KBM-7 (cell line): ENCODE data around the gene VPS35.

Experiments
- DNase-seq: peaks from one replicate; pipeline ENCODE4 v3.0.0-alpha.2; 2015
- in situ Hi-C: fragments of 300-500 bp; cut with MboI; formaldehyde crosslinking; loops from 2 replicates; pipeline ENCODE4 v1.14.3; 2020; ENCODE audit warnings: low sequenced_read_pairs, low pct_unique_long_range_greater_than_20kb, mixed read lengths

VPS35 gene

DNA sequence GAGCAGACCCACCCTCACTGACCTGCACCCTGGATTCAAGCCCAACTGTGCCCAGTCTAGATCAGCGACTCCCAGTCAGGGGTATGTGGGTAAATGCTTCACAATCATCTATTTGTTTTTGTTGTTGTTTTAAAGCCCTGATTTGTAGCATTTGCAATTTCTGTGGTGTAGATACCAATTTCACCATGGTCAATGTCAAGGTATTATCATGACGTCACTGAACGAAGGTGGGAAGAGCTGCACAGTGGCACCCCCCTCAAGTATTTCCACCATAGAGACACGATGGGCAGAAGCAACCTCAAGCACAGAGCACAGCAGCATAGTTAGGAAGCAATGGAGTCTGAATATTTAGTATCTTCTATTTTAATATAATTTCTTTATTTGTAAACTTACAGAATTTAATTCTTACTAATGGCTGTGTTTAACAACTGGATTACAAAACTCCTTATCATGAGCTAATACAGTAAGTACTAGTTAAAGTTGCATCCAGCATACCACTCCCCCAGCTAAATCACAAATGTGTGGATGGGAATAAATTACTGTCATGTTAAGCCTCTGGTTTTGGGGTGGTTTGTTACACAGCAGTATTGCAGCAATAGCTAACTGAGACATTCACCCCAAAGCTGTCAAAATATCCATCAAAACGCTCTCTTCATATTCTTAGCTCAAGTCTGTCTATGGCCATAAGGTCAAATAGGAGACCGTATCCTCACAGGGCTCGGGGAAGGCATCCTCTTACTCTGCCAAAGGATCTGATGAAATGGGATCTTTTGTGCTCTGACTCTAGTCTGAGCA is 26.0 kb upstream of the VPS35 start:
- no peak for DNase-seq
- in situ Hi-C loops: no loop called here

DNA sequence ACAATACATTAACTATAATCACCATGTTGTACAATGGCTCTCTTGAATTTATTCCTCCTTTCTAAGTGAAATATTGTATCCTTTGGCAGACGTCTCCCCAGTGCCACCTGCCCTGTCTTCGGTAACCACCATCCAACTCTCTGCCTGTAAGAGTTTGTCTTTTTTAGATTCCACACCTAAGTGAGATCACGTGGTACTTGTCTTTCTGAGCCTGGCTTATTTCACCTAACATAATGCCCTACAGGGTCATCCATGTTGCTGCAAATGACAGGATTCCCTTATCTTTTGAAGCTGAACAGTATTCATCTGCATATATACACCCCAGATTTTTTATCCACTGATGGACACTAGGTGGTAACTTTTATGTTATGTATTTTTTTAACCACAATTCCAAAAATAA is 24.7 kb upstream of the VPS35 start:
- in situ Hi-C loops: no loop called here
- DNase-seq: no peak

DNA sequence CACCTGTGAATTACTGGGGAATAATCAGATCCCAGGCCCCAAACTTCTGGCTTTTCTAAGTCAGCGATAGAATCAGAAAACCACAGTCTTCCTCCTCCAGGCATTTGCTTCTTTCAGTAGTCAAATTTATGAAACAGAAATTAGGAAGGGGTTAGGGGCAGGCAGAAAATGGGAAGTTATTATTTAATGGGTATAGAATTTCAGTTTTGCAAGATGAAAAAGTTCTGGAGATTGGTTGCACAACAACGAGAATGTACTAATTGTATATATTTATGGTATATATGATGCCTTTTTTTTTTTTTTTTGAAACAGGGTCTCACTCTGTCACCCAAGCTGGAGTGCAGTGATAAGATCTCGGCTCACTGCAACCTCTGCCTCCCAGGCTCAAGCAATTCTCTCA is 23.9 kb upstream of the VPS35 start:
- peak; percentile 60 for DNase-seq
- in situ Hi-C loops: no loop called here

DNA sequence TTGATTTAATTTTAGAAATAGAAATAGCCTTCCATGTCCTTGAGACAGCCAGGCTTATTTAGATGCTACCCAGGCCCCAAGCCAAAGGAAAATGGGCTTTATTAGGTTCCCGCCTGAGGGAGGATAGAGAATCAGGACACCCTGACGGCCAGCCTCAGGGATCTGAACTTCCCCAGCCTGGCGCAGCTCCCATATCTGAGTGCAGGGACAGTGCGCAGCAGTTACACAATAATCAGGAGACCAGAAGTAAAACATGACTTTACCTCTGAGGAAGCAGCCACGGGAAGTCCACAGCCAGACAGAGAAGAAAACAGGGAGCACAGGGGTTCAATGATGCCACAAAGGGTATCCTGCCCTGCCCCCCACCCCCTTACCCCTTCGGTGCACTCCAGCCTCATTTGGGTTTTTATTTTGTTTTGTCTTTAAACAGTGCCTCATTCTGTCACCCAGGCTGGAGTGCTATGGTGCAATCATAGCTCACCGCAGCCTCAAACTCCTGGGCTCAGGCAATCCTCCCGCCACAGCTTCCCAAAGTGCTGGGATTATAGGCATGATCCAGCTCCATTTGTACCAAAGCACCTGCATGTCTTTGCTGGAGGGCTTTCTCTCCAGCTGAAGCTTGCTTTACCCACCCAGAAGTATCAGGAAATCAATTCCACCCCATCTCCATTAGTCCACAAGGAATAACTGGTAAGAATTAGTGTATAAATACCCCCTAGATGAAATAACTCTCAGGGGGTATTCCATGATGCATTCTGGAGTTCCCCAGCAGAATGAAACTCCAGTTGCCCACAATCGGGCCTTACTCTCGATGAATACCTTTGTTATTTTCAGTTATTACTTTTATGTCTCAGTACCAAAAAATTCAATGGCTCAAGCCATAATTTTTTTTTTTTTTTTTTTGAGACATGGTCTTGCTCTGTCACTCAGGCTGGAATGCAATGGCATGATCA is 22.4 kb upstream of the VPS35 start:
- in situ Hi-C loops: no loop called here
- no peak for DNase-seq

DNA sequence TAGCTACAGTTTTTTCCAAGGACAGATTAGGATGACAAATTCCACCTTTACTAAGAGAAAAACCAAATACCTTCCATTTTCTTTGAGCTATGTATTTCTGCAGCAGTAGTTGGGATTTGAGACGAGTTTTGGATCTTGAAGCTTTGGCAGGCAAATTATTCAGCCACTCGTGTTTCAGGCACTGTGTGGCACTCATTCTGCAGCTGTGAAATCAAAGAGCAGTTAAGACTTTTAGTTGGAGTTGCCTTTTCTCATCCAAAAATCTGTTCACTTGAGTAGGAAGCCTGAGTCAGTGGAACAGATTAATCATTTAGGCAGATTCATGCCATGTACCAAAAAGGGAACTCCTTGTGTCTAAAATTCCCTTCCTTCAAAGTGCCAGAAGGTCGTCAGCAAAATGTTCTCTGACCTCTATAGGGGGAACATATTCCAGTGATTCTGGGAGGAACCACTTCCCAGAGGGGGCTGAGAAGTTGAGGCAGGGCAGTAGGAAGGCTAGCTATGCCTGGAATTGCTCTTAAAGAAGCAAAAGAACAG is 20.6 kb upstream of the VPS35 start:
- in situ Hi-C loops: no loop called here

DNA sequence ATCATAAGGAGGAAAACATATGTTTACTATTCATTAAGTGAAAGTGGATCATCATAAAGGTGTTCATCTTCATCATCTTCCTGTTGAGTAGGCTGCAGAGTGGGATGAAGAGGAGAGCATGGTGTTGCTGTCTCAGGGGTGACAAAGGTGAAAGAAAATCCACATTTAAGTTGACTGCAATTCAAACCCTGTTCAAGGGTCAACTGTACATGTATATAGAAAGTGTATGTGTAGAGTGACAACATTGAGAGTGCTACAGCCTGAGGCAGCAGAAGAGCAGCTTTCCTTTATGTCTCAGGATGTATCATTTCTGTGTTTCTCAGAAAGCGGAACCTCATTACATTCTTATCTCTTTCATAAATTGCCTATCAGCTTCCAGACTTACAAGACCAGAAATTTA is 17.7 kb upstream of the VPS35 start:
- in situ Hi-C loops: no loop called here
- DNase-seq: no peak

More for the DNA sequence above, 20.6 kb upstream of the VPS35 start:
- no peak for DNase-seq

DNA sequence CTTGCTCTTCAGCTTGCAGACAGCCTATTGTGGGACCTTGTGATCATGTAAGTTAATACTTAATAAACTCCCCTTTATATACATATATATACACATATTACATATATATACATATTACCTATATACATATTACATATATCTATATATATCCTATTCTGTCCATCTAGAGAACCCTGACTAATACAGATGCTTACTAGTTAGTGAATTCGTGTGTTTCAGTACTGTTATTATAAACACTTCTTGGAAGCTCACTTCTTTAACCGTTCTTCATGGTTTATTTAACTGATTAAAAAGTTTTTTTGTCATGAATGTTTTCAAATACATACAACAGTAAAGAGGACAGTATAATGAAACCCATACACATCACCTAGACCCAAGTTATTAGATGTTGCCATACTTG is 13.1 kb upstream of the VPS35 start:
- in situ Hi-C loops: no loop called here
- no peak for DNase-seq

DNA sequence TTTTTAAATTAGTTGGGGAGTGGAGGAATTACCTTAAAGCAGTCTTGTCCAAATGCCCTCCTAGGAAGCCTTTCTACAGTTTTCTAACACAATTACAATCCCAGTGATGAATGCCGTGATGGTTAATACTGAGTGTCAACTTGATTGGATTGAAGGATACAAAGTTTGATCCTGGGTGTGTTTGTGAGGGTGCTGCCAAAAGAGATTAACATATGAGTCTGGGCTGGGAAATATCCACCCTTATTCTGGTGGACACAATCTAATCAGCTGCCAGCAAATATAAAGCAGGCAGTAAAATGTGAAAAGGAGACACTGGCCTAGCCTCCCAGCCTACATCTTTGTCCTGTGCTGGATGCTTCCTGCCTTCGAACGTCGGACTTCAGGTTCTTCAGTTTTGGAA is 12.6 kb upstream of the VPS35 start:
- no peak for DNase-seq
- in situ Hi-C loops: no loop called here

DNA sequence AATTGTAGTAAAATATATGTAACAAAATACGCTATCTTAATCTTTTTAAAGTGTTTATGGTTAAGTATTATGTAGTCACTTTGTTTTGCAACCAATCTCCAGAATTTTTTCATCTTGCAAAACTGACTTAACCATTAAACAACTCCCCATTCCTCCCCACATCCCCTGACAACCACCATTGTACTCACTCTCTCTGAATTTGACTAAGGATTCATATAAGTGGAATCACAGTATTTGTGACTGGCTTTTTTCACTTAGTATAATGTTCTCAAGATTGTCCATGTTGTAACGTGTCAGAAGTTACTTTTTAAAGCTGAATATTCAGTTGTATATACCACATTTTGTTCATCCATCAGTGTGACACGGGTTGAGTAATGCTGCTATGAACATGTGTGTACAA is 11.1 kb upstream of the VPS35 start:
- in situ Hi-C loops: no loop called here
- DNase-seq: no peak

DNA sequence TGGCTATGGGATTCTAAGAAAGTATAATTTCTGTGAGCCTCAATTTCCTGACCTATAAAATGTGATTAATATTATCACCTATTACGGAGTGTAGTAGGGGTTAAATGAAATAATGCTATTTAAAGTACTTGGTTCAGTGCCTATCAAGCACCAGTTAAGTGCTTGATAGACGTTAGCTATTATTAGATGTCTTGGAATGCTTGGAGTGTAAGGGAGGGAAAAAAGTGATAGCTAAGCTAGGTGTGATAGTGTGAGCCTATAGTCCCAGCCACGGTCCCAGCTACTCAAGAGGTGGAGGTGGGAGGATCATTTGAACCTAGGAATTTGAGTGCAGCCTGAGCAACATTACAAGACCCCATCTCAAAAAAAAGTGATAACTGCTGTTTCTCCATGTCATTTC is 8.0 kb upstream of the VPS35 start:
- no peak for DNase-seq
- in situ Hi-C loops: no loop called here

DNA sequence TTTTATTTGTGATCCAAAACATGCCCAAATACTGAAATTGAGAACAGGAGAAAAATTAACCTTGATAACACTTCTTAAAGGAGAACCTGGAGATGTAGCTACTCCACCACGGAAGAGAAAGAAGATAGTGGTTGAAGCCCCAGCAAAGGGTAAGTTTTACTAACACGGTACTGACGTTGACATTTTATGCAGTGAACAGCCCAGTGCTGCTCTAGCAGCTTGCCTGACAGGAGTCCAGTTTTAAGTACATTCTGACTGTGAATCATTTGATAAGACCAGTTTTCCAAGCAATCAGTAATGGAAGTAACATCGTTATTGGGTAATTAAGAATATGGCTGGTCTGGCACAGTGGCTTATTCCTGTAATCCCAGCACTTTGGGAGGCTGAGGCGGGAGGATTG is 7.0 kb upstream of the VPS35 start:
- in situ Hi-C loops: no loop called here
- no peak for DNase-seq

DNA sequence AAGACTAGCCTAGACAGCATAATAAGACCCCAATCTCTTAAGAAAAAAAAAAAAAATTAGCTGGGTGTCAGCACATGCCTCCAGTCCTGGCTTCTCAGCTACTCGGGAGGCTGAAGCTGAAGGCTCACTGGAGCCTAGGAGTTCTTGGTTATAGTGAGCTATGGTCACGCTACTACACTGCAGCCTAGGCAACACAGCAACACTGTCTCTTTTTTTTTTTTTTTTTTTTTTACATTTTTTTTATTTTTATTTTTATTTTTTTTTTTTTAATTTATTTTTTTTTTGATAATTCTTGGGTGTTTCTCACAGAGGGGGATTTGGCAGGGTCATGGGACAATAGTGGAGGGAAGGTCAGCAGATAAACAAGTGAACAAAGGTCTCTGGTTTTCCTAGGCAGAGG is 4.6 kb upstream of the VPS35 start:
- in situ Hi-C loops: no loop called here
- DNase-seq: no peak

DNA sequence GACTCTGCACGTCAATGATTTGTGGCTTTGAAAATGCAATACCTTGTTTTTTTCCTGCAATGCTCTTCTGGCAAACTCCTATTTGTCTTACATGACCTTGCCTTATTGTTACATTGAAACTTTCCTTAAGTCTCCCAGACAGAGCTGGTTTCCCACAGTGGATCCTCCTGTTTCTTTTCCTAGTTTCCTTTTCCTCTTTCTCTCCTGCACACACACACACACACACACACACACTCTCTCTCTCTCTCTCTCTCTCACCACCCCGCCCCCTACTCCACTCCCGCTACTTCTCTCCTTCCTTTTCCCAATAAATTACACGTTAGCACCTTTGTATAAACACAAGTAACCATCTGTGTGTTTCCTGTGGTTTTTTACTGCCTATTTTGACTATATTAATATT is 2.7 kb upstream of the VPS35 start:
- DNase-seq: peak; percentile 61
- in situ Hi-C loops: no loop called here

DNA sequence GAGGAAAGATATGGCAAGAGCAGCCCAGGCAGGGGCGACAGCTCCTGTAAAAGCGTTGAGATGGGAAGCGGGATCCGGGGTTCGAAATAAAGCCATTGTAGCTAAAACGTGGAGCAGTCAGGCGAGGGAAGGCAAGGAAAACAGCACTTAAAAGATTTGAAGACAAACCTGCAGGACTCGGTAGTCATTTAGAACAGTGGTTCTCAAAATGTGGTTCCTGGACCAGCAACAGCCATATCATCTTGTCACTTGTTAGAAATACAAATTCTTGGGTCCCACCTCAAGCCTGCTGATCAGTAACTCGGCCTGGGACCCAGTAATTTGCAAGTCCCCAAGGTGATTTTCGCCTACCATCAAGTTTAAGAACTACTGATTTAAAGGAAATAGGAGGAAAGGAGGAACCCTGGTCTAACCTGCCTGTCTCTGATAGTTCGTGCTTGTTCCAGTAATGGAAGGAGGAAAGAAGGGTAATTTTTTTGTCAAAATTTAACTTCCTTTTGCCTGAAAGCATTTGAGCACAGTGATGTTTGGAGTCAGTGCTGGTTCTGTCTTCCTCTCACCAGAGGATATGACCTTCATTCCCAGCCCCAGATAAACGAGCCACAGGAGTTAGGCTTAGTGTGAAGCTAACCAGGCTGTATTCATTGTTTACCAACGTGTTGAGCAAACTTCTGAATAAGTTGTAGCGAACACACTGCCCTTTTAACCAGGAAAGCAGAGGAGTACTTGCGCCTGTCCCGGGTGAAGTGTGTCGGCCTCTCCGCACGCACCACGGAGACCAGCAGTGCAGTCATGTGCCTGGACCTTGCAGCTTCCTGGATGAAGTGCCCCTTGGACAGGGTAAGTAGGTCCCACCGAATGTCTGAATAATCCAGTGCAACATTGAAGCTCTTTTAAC is 1.6 kb upstream of the VPS35 start:
- DNase-seq: peak; percentile 32
- in situ Hi-C loops: no loop called here

DNA sequence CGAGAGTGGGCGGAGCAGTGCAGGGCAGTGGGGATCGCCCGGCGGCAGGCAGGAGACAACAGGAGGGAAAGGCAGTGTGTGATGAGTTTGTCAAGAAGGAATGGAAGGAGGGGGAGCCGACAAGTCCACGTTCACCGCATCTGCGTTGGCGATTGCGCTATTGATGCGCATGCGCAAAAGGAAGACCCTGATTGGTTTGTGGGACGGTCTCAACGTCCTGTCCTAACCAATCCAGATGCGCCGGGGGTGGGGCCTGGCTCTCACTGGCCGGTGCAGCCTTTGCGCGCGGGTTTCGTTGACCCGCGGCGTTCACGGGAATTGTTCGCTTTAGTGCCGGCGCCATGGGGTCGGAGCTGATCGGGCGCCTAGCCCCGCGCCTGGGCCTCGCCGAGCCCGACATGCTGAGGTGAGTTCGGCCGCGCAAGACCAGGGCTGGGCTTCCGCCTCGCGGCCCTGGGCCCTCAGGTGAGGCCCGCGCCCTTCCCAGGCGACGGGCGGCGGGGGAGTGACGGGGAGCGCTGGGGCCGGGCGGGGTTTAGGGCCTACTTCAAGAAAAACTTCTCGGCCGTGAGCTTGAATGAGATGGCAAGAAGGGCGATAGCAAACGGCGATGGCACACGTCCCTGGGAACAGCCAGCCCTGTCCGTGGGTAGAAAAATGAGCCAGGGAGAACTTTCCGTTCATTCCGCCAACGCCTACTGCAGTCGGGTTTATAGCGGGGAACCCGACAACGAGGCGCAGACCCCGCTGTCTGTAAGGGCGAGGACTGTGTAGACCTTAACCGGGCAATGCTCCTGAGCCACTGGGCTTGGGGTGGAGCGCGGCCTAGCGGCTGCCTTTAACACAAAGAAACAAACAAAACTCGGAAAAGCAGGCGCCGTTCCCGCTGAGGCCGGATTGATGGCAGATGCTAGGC is 645 bp upstream of the VPS35 start, which contains the start of gene ORC6:
Gene ORC6 (plus strand): TSS at position 295 of the 916 bp plus-strand sequence. CDS start 47 bp downstream, at position 342.
- in situ Hi-C loops: no loop called here
- DNase-seq: peak; percentile 96

DNA sequence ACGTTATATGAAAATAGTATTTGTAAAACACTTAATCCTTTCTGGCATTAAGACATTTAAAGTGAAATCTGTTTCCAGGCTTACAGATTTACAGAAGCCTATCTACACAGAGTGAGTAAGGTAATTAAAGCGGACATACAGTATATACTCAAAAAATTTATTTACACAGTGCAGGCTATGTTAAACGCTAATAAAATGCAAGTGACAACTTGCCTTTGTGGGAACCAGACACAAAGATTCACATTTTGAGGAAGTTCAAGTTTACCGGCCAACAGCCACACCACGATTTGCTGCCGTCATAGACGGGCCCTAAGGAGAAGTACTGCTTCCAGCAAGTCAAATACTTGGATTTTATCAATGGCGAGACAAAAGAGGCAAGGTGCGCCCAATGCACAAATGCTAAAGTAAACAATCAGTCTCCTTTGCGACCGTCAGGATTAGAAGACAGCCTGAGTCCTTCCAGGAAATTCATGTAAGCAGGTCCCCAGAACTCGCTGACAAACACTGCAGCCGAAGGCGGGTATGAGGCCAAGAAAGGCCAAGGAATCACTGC is 801 bp downstream of the VPS35 start:
- in situ Hi-C loops: no loop called here
- DNase-seq: peak; percentile 82

DNA sequence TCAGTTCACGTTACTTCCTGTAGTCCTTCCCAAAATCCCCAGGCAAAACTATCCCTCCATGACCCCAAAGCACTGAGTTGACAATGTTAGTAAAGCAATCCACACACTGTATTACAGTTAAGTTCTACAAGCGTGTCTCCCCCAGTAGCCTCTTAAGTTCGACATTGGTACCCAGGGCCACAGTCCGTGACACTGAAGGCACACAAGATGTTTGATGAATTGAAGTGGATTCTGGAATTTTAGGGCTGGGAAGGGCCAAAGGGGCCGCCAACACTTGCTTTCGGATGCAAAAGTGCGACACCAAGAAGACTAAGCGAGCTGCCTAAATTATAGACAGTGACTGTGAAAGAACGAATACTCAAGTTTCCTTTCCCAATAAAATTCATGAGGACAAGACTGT is 1.5 kb downstream of the VPS35 start:
- in situ Hi-C loops: no loop called here
- no peak for DNase-seq
